Activated CD4-positive, CD25-positive, alpha-beta regulatory T cell treated with anti-CD3 and anti-CD28 coated beads, Interleukin-2, amount 50 U/mL, for 72 hours (primary cell): Measurements from ENCODE around the gene RFX3.

Experiments used
- DNase-seq: peaks from one replicate; pipeline ENCODE4 v3.0.0; 2021

Gene RFX3

GRCh38 chr9:3475300-3476020 is 50.3 kb downstream of the RFX3 start:
- peak; percentile 32 for DNase-seq

GRCh38 chr9:3474821-3475220 is 51.0 kb downstream of the RFX3 start:
- DNase-seq = no peak

- DNase-seq = no peak
These were observed 52.4 kb downstream of the RFX3 start for GRCh38 chr9:3473405-3473804.

- DNase-seq = no peak
These were observed 53.9 kb downstream of the RFX3 start for GRCh38 chr9:3471883-3472282.

- no peak for DNase-seq
These were observed 57.2 kb downstream of the RFX3 start for GRCh38 chr9:3468421-3469205.

GRCh38 chr9:3467593-3468219 is 58.1 kb downstream of the RFX3 start:
- DNase-seq = no peak

GRCh38 chr9:3464033-3464638 is 61.7 kb downstream of the RFX3 start:
- DNase-seq = no peak

GRCh38 chr9:3458806-3459475 is 66.9 kb downstream of the RFX3 start:
- DNase-seq = no peak

- DNase-seq = no peak
These were observed 68.6 kb downstream of the RFX3 start for GRCh38 chr9:3457175-3457574.

GRCh38 chr9:3455717-3456116 is 70.1 kb downstream of the RFX3 start:
- DNase-seq = no peak

GRCh38 chr9:3455094-3455493 is 70.7 kb downstream of the RFX3 start:
- no peak for DNase-seq

GRCh38 chr9:3451956-3452355 is 73.8 kb downstream of the RFX3 start:
- no peak for DNase-seq

- DNase-seq = no peak
These were observed 78.0 kb downstream of the RFX3 start for GRCh38 chr9:3447788-3448187.

GRCh38 chr9:3447143-3447542 is 78.7 kb downstream of the RFX3 start:
- DNase-seq = no peak

GRCh38 chr9:3446313-3446712 is 79.5 kb downstream of the RFX3 start:
- DNase-seq = no peak

GRCh38 chr9:3444016-3444415 is 81.8 kb downstream of the RFX3 start:
- no peak for DNase-seq

- no peak for DNase-seq
These were observed 84.5 kb downstream of the RFX3 start for GRCh38 chr9:3441197-3441816.

- no peak for DNase-seq
These were observed 89.0 kb downstream of the RFX3 start for GRCh38 chr9:3436629-3437420.

- DNase-seq = no peak
These were observed 90.1 kb downstream of the RFX3 start for GRCh38 chr9:3435732-3436131.

GRCh38 chr9:3434594-3434993 is 91.2 kb downstream of the RFX3 start:
- DNase-seq = no peak

- DNase-seq = no peak
These were observed 92.0 kb downstream of the RFX3 start for GRCh38 chr9:3433754-3434153.

- DNase-seq = no peak
These were observed 92.7 kb downstream of the RFX3 start for GRCh38 chr9:3433066-3433465.
